Activated CD8-positive, alpha-beta memory T cell treated with anti-CD3 and anti-CD28 coated beads, Interleukin-2, amount 10 ng/mL, durations not matched to agents 7 days and 5 days (primary cell): ENCODE data around the gene POLR3GL. TPM values are rescaled to one million over a fixed set of nuclear protein-coding genes. Genes with fewer than 3 reads are reported as not detected.
A peak's percentile ranks its signal among the peaks of the same experiment; 100 is the strongest.

ENCODE experiments used
- ATAC-seq: fragments of 150-1000 bp; cut with Tn5 transposase; one replicate; pipeline ENCODE4 v1.10.0; 2021; ENCODE audit warnings: moderate library complexity
- CTCF ChIA-PET: fragments of 350-600 bp; sonication (Branson Sonifier 250); formaldehyde crosslinking; loops from one replicate; lab custom pipeline; 2021; ENCODE audit warnings: antibody characterized with exemption; lab: Charles Lee
- DNase-seq: peaks from one replicate; pipeline ENCODE4 v3.0.0-alpha.2; 2020
- H3K27ac Mint-ChIP-seq: one replicate; pipeline ENCODE4 v1.8.0; 2021; ENCODE audit warnings: mild to moderate bottlenecking, mixed read lengths
- H3K27me3 Mint-ChIP-seq: one replicate; pipeline ENCODE4 v1.8.0; 2021; ENCODE audit warnings: mixed read lengths
- H3K36me3 Mint-ChIP-seq: one replicate; pipeline ENCODE4 v1.8.0; 2021; ENCODE audit warnings: mild to moderate bottlenecking, mixed read lengths
- H3K4me1 Mint-ChIP-seq: one replicate; pipeline ENCODE4 v1.8.0; 2021; ENCODE audit warnings: mixed read lengths
- H3K4me3 Mint-ChIP-seq: one replicate; pipeline ENCODE4 v1.8.0; 2021; ENCODE audit warnings: mild to moderate bottlenecking, moderate library complexity, mixed read lengths
- H3K9me3 Mint-ChIP-seq: one replicate; pipeline ENCODE4 v1.8.0; 2022; ENCODE audit warnings: low read depth, mixed read lengths
- total RNA-seq, 2 experiments: library from RNA; stranded (reverse); gene quantifications; one replicate each; pipeline ENCODE4 v1.2.3, GENCODE V29; 2021

POLR3GL gene
- total RNA-seq, 2 experiments from 2014 or later = 23.5 to 29.1 TPM

GRCh38 chr1:145980457-145980994 is 16.0 kb downstream of the POLR3GL start:
- CTCF ChIA-PET = interaction anchor here (1.4 to 8.5 kb wide), 10 partner anchors 11 to 134 kb away, joined by 4 to 253 read pairs (median 37); partner anchors contain the start of genes ANKRD34A, LIX1L, NUDT17 and PIAS3
- H3K4me1 Mint-ChIP-seq = peaks cover 36% of the 10 kb centered on the region
- ATAC-seq = no peak
- no peak overlapping the region for H3K4me3 Mint-ChIP-seq
- H3K36me3 Mint-ChIP-seq = peaks cover 3% of the 10 kb centered on the region
- H3K27ac Mint-ChIP-seq = no peak overlapping the region
- H3K27me3 Mint-ChIP-seq = no peaks in the 10 kb centered on the region
- DNase-seq = no peak
- H3K9me3 Mint-ChIP-seq = no peaks in the 10 kb centered on the region

- no peak for DNase-seq
- Mint-ChIP-seq H3K27ac (peak overlapping the region; percentile 38), H3K9me3 (no peaks in the 10 kb centered on the region), H3K36me3 (peaks cover 3% of the 10 kb centered on the region), H3K4me3 (no peak overlapping the region), H3K4me1 (peaks cover 43% of the 10 kb centered on the region), H3K27me3 (no peaks in the 10 kb centered on the region)
- no peak for ATAC-seq
- CTCF ChIA-PET = interaction anchor here (6.4 to 8.5 kb wide), 5 partner anchors 10 to 136 kb away, joined by 48 to 253 read pairs (median 95); partner anchors contain the start of genes ANKRD34A, NUDT17, POLR3GL and TXNIP
Measured at GRCh38 chr1:145982010-145982723, 17.7 kb downstream of the POLR3GL start.

GRCh38 chr1:145983206-145983675 is 18.8 kb downstream of the POLR3GL start:
- DNase-seq (no peak), ATAC-seq (no peak)
- CTCF ChIA-PET = interaction anchor here (1.6 to 8.0 kb wide), 2 partner anchors 9 to 13 kb away, joined by 5 to 160 read pairs; partner anchors contain the start of gene TXNIP
- H3K4me1 Mint-ChIP-seq = peaks cover 43% of the 10 kb centered on the region
- H3K9me3 Mint-ChIP-seq = no peaks in the 10 kb centered on the region
- no peak overlapping the region for H3K27ac Mint-ChIP-seq
- H3K4me3 Mint-ChIP-seq = no peak overlapping the region
- no peaks in the 10 kb centered on the region for H3K27me3 Mint-ChIP-seq
- no peaks in the 10 kb centered on the region for H3K36me3 Mint-ChIP-seq

- no peaks in the 10 kb centered on the region for H3K9me3 Mint-ChIP-seq
- DNase-seq (peak; percentile 60), ATAC-seq (no peak)
- no peaks in the 10 kb centered on the region for H3K27me3 Mint-ChIP-seq
- CTCF ChIA-PET = interaction anchor here (0.7 to 2.0 kb wide), 10 partner anchors 9 to 93 kb away, joined by 3 to 5 read pairs (median 3); no protein-coding TSS in a partner anchor
- no peaks in the 10 kb centered on the region for H3K36me3 Mint-ChIP-seq
- peak overlapping the region; percentile 34 for H3K27ac Mint-ChIP-seq
- peaks cover 48% of the 10 kb centered on the region for H3K4me1 Mint-ChIP-seq
- H3K4me3 Mint-ChIP-seq = no peak overlapping the region
Measured at GRCh38 chr1:145983960-145984830, 19.7 kb downstream of the POLR3GL start.

- DNase-seq (no peak), ATAC-seq (no peak)
- Mint-ChIP-seq H3K9me3 (no peaks in the 10 kb centered on the region), H3K4me3 (no peak overlapping the region), H3K36me3 (no peaks in the 10 kb centered on the region), H3K27me3 (no peaks in the 10 kb centered on the region), H3K4me1 (peaks cover 48% of the 10 kb centered on the region), H3K27ac (peak overlapping the region; percentile 34)
- CTCF ChIA-PET = interaction anchor here (0.8 to 13.2 kb wide), 7 partner anchors 6 to 48 kb away, joined by 3 to 160 read pairs (median 3); no protein-coding TSS in a partner anchor
Measured at GRCh38 chr1:145985129-145985501, 20.6 kb downstream of the POLR3GL start.

- Mint-ChIP-seq H3K36me3 (no peaks in the 10 kb centered on the region), H3K4me1 (peaks cover 49% of the 10 kb centered on the region), H3K4me3 (no peak overlapping the region), H3K27ac (peak overlapping the region; percentile 34), H3K27me3 (no peaks in the 10 kb centered on the region), H3K9me3 (no peaks in the 10 kb centered on the region)
- no peak for ATAC-seq
- DNase-seq = no peak
- CTCF ChIA-PET = interaction anchor here (1.0 to 13.2 kb wide), 4 partner anchors 7 to 23 kb away, joined by 3 to 160 read pairs (median 4); no protein-coding TSS in a partner anchor
Measured at GRCh38 chr1:145985502-145986439, 21.3 kb downstream of the POLR3GL start.

GRCh38 chr1:145986551-145986950 is 22.1 kb downstream of the POLR3GL start:
- H3K9me3 Mint-ChIP-seq = no peaks in the 10 kb centered on the region
- CTCF ChIA-PET = interaction anchor here (1.0 to 13.2 kb wide), 3 partner anchors 7 to 22 kb away, joined by 3 to 160 read pairs (median 14); no protein-coding TSS in a partner anchor
- H3K27me3 Mint-ChIP-seq = no peaks in the 10 kb centered on the region
- DNase-seq (no peak), ATAC-seq (no peak)
- H3K27ac Mint-ChIP-seq = no peak overlapping the region
- H3K4me3 Mint-ChIP-seq = no peak overlapping the region
- H3K36me3 Mint-ChIP-seq = no peaks in the 10 kb centered on the region
- peaks cover 49% of the 10 kb centered on the region for H3K4me1 Mint-ChIP-seq

GRCh38 chr1:145987926-145988325 is 23.4 kb downstream of the POLR3GL start:
- Mint-ChIP-seq H3K9me3 (no peaks in the 10 kb centered on the region), H3K4me3 (no peak overlapping the region), H3K36me3 (peaks cover 9% of the 10 kb centered on the region), H3K27ac (no peak overlapping the region), H3K27me3 (no peaks in the 10 kb centered on the region), H3K4me1 (peaks cover 47% of the 10 kb centered on the region)
- no peak for ATAC-seq
- no peak for DNase-seq
- CTCF ChIA-PET = interaction anchor here (3.4 to 13.2 kb wide), 2 partner anchors 9 to 19 kb away, joined by 14 to 160 read pairs; no protein-coding TSS in a partner anchor

GRCh38 chr1:145988773-145989172 is 24.3 kb downstream of the POLR3GL start:
- Mint-ChIP-seq H3K4me1 (peaks cover 49% of the 10 kb centered on the region), H3K36me3 (peaks cover 17% of the 10 kb centered on the region), H3K27ac (peak overlapping the region; percentile 37), H3K9me3 (no peaks in the 10 kb centered on the region), H3K27me3 (no peaks in the 10 kb centered on the region), H3K4me3 (no peak overlapping the region)
- DNase-seq (no peak), ATAC-seq (no peak)
- CTCF ChIA-PET = interaction anchor here (1.1 to 13.2 kb wide), 3 partner anchors 10 to 18 kb away, joined by 3 to 160 read pairs (median 14); no protein-coding TSS in a partner anchor

- Mint-ChIP-seq H3K27ac (no peak overlapping the region), H3K27me3 (no peaks in the 10 kb centered on the region), H3K4me1 (peaks cover 47% of the 10 kb centered on the region), H3K36me3 (peaks cover 33% of the 10 kb centered on the region), H3K9me3 (no peaks in the 10 kb centered on the region), H3K4me3 (no peak overlapping the region)
- DNase-seq = no peak
- no peak for ATAC-seq
- CTCF ChIA-PET = interaction anchor here (0.9 to 13.2 kb wide), 5 partner anchors 11 to 46 kb away, joined by 3 to 160 read pairs (median 5); no protein-coding TSS in a partner anchor
Measured at GRCh38 chr1:145990249-145990855, 25.9 kb downstream of the POLR3GL start.

GRCh38 chr1:145991735-145992412 is 27.4 kb downstream of the POLR3GL start:
- CTCF ChIA-PET = interaction anchor here (0.7 to 13.2 kb wide), 6 partner anchors 12 to 20 kb away, joined by 3 to 160 read pairs (median 3); no protein-coding TSS in a partner anchor

More at GRCh38 chr1:145991735-145992412, 27.4 kb downstream of the POLR3GL start:
- ATAC-seq = no peak
- Mint-ChIP-seq H3K9me3 (no peaks in the 10 kb centered on the region), H3K4me3 (no peak overlapping the region), H3K4me1 (peaks cover 38% of the 10 kb centered on the region), H3K36me3 (peaks cover 44% of the 10 kb centered on the region), H3K27me3 (no peaks in the 10 kb centered on the region), H3K27ac (no peak overlapping the region)
- DNase-seq = no peak
